GM19395 (cell line): ENCODE results near the gene HK3.

Experiments used
- ATAC-seq: cut with Tn5 transposase; IDR thresholded peaks from one replicate; pipeline ENCODE4 v1.9.1; 2021; ENCODE audit warnings: mild to moderate bottlenecking, moderate library complexity; ENCODE audit not compliant: unreplicated experiment

The HK3 gene

DNA sequence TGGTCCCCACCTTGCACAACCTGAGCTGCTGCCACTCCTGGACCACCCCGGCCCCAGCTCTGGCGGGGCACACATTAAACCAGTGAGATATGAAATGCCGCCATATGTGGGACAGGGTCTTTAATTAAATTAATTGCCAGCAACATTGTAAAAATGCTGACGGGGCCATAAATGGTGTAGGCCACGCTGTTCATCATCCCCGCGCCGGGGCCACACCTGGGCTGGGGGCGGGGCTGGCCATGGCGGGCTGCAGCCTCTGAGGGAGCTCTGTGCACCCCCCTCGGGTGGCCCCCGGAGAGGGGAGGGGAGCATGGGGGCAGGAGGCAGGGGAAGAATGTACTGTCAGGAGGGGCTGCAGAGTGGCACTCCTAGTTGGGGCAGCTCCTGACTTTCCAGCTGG lies 47.8 kb downstream of the HK3 start:
- no peak for ATAC-seq

DNA sequence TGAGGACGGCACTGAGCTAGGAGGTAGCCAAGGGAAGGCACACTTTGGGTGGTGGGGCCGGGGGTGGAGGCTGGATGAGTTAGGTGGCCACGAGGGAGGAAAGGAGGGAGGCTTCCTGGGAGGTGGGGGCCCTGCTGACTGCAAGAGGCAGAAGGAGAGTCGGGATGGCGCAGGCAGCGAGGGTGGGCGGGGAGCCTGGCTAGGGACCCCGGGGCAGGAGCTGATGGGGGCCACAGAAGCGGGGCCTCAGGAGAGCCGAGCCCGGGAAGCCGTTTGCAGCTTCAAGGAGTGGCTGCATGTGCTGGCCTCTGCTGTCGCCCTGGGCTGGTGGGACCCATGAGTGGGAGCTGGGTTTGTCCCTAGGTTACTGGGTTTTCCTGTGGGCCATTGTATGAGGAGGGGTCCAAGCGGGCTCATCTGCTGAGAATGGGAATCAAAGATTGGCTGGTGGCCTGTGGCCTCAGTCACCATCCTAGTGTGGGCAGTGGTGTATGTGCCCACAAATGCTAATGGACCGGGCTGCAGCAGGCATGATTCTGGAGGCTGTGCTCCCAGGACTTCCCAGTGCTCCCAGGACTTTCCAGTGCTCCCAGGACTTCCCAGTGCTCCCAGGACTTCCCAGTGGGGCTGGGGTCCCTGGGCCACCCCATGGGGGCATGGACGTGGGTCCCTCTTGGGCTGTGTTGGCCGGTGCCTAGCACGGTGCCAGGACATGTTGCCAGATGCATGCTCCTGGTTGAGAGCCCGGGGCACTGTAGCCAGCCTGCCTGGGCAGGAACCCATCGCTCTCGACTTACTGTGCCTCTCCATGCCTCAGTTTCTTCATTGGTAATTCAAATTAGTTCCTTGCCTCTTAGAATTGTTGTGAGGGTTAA lies 48.5 kb downstream of the HK3 start:
- no peak for ATAC-seq

GRCh38 chr5:176849611-176850227 lies 49.4 kb downstream of the HK3 start:
- no peak for ATAC-seq

DNA sequence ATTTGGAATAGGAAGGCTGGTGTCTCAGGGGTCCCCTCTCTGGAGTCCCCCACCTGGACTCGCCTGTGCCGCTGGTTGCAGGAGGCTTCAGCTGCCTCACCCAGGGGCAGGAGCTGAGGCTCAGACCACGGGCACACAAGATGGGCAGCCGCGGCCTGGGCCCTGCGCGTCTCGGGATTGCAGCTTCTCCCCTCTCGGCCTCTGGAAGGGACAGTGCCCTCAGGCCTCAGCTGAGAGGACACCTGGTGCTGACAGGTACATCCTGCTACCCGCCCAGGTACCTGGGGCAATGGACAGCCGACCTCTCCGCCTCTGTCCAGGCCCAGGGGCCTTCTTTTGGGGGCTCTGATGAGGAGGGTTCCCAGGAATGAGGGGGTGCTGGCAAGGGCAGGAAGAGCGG lies 50.5 kb downstream of the HK3 start:
- ATAC-seq, result no peak

DNA sequence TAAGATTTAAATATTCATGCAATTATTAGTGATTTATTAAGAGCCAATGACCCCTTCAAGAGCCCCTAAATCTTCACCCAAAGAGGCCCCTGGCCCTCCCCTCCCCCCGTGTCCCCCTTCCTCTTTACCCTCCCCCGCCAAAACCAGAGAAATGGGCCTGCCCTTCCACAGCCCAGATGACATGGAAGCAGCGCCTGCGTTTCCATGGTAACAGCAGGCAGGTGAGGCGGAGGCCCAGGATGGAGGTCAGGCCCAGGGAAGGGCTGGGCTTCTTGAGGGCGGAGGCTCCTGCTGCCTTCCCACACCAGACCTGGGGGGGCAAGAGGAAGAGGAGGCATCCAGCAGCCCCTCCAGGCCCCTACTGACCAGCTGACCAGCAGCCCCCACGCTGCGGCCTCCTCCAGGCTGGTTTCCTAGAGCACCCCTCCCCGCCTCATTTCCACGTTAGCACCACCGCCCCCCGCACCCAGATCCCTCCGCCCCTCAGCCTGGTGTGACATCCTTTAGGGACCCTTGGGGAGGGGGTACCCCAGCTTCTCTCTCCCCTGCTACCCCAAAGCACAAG lies 51.3 kb downstream of the HK3 start:
- no peak for ATAC-seq

DNA sequence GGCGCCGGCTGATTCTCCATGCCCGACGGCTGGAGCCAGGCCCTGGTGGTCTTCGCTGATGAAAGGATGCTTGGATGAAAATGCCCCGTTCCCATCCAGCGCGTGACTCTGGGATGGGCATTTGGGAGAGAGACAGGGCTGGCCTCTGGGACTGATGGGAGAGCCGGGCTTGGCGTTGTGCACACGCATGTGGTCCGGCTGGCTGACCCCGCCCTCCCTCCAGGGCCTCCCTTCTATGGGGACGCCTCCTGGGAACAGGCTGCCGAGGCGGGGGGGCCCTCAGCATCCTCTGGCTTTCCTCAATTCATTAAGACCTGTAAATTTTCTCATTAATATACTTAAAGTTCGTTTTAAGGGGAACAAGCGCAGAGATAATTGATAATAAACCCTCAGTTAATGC lies 52.0 kb downstream of the HK3 start:
- no peak for ATAC-seq

GRCh38 chr5:176846335-176847140 lies 52.6 kb downstream of the HK3 start:
- ATAC-seq, result no peak

DNA sequence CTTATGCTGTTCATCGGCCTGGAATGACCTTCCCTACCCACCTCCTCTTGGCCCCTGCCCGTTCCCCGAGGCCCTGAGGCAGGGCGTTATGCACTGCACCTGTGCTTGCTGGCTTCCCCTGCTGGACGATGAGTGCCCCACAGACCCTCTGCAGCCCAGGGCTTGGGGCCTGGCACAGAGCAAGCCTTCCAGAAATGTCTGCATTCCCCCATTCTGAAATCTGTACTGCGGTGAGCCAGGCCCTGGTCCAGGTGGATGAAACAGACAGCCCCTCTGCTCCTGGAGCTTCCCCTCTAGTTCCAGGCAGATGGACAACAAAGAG lies 53.8 kb downstream of the HK3 start:
- ATAC-seq, result no peak

DNA sequence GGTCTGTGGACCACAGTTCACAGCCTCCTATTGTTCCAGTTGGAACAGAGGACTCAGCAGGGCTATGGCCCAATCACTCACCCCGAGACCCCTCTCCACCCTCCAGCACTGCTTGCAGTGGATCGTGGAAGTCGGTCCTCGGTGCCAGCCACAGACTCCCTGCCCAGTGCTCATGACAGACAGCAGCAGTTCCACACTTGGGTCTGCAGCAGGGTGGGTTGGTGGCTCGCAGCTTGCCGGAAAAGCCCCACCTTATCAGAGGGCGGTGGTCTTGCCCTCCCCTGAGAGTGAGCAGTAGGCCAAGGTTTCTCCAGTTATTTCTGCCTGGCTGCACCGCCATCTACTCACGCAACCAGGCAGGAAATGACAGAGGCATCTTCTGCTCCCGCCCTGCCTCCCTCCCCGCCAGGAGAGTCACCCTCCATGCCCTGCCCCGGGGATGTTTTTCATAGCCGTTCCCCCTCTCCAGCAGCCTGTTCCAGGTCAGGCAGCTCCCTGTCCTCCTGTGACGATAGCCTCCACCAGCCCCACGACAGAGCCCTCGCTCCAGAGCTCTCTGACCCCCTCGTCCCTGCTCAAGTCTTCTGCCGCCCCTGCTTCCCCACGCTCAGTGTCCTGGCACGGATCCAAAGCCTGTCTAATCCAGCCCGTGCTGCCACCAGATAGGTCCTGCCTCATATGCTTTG lies 54.3 kb downstream of the HK3 start:
- ATAC-seq, result no peak

GRCh38 chr5:176844281-176844680 lies 54.9 kb downstream of the HK3 start:
- no peak for ATAC-seq

DNA sequence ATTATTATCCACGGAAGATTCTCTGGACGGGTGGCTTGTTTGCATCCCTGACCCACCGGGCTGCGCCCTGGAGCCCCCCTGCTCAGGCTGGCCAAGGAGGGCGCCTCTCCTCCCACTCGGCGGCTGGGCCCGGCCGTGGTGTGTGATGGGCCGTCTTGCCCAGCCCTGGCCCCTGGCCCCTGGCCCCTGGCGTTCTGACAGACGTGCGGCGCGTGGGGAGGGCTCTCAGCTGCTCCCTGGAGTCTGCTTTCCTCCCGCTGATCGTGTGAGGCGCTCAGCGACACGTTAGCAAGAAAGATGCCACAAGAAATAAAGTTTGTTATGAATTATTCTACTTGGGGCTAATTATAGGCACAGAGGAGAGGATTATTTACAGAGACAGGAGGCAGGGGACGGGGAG lies 55.5 kb downstream of the HK3 start:
- no peak for ATAC-seq

- ATAC-seq, result no peak
Observed at GRCh38 chr5:176837707-176838115, 61.4 kb downstream of the HK3 start.

DNA sequence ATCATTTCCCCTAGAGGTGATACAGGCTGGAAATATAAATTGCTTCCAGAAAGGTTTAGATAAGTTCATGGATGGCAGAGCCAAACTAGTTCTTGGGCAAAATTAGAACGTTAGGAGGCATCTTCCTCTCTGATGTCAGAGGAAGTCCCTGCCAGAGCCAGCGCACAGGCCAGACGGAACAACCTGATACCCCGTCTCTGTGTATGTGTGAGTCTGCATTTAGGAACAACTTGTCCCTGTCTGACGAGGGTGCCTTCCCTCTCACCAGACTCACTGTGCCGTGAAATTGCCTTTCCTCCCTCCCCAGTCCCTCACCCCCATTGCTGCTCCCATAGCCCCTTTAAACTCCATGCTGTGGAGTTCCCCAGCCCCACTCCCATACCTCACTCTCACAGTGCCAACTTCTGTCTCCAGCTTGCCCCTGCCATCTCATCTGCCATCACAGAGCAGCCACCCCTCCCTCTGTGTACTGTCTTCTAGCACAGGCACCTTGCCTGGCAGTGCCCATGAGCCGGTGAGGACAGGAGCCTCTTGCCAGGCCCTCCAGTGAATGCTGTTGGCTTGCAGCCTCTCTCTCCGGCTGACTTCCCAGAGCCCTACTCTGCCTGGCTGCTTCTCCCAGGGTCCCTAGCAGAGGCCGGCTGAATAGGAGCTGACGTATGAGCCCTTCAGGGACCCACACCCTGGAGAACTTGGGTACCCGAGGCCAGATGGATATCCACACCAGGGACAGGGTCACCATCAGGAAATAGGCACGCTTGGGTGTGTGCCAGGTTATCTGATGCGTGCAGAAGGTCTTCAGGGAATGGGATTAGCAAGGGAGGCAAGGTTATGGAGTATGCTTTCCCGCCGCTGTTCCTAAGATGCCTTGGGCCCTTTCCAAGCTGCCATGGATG lies 62.1 kb downstream of the HK3 start:
- ATAC-seq, result no peak

GRCh38 chr5:176835918-176836317 lies 63.2 kb downstream of the HK3 start:
- ATAC-seq, result no peak

- no peak for ATAC-seq
Observed at GRCh38 chr5:176833286-176833685, 65.9 kb downstream of the HK3 start.

DNA sequence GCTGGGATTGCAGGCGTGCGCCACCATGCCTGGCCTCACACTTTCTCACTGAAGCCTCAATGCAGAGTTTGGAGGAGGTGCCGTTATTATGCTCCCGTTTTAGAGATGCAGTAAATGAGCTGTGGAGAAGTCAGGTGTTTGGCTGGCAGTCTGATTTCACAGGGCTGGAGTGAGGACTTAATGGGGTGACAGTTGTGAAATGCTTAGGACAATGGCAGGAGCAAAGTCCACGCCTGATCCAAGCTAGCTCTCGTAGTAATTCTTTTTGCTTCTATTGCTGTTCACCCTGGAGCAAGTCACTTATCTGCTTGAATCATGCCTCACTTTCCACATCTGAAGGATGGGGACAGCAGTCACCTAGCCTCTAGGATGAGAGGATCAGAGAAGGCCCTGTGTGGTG lies 67.0 kb downstream of the HK3 start:
- no peak for ATAC-seq

GRCh38 chr5:176831425-176831824 lies 67.7 kb downstream of the HK3 start:
- ATAC-seq, result no peak

DNA sequence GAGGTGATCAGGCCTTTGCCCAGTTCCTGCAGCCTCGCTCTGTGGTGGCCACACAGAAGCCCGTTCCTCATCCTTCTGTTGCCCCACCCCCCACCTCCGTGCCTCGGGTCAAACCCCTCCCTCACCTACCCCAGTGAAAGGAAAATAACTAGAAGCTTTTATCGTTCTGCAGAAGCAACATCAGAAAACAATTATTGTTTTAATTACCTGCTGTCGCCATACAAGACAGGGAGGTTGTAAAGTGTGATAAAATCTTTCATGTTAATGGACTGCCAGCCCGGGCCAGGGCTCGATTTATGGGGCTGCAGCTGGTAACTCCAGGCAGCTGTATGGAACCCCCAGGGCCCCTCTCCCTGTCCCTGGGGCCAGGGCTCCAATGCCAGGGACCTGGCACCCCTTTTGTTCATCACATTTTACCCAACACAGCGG lies 68.1 kb downstream of the HK3 start:
- ATAC-seq, result no peak
